GM19372 (cell line): ENCODE data around the gene GLG1.
"Not testable (repeated sequence)": the region's sequence is repeated elsewhere in the genome, so short reads cannot be mapped to it uniquely, and the experiment has no call there.

ENCODE experiments used
- ATAC-seq: cut with Tn5 transposase; IDR thresholded peaks from one replicate; pipeline ENCODE4 v1.9.1; 2021; ENCODE audit warnings: mild to moderate bottlenecking, low read depth, moderate library complexity; ENCODE audit not compliant: unreplicated experiment

GLG1 gene

DNA sequence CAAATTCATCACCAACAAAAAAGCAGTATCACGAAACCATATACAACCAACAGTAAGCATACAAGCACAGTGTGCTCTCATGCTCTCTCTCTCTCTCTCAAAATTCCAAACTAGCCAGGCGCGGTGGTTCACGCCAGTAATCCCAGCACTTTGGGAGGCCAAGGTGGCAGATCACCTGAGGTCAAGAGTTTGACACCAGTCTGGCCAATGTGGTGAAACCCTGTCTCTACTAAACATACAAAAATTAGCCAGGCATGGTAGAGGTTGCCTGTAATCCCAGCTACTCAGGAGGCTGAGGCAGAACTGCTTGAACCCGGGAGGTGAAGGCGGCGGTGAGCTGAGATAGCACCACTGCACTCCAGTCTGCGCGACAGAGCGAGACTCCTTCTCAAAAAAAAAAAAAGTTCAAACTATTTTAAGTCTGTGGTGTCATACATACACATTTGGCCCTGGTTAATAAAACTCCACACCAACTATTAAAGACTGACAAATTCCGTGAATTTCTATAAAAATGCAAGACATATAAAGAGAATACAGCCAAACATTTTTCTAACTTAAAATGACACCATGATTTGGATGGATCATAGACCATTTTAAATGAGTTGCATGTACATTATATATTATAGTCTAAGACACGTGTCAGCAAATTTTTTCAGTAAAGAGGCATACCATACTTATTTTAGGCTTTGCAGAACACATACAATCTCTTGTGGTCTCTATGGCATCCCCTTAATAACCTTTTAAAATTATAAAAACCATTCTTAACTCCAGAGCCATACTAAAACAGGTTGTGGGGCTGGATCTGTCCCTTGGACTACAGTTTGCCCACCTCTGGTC is 30.9 kb downstream of the GLG1 start:
- ATAC-seq: no peak

GRCh38 chr16:74575175-74575806 is 31.6 kb downstream of the GLG1 start:
- ATAC-seq: no peak

- ATAC-seq: no peak
These were observed 32.8 kb downstream of the GLG1 start for GRCh38 chr16:74574146-74574545.

GRCh38 chr16:74573622-74574021 is 33.3 kb downstream of the GLG1 start:
- no peak for ATAC-seq

DNA sequence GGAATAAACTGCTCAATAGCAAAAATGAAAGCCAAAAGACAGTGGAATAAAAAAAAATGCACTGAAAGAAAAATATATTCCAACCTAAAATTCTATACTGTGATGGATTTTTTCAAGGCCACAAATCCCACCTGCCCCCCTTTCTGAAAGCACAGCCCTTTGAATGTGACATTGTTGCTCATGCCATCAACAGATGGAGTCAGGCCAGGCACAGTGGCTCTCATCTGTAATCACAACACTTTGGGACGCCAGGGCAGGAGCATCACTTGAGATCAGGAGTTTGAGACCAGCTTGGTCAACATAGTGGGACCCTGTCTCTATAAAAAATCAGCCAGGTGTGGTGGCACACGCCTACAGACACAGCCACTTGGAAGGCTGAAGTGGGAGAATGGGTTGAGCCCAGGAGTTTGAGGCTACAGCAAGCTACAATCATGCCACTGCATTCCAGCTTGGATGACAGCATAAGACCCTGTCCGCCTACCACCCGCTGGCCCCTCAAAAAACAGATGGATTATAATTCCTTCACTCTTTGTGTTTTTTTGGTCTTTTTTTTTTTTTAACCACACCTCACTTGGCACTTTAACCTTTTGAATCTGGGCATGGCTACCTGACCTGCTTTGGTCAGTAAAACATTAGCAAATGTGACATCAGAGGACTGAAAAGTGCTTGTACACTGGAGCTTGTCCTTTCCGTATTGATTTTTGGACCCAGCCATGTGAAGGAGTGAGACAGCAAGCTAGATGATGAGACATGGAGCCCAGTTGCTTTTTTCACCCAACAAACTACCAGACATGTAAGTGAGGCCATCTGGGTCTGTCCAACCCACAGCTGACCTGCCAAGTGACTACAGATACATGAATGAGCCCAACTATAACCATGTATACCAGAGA is 36.3 kb downstream of the GLG1 start:
- no peak for ATAC-seq

DNA sequence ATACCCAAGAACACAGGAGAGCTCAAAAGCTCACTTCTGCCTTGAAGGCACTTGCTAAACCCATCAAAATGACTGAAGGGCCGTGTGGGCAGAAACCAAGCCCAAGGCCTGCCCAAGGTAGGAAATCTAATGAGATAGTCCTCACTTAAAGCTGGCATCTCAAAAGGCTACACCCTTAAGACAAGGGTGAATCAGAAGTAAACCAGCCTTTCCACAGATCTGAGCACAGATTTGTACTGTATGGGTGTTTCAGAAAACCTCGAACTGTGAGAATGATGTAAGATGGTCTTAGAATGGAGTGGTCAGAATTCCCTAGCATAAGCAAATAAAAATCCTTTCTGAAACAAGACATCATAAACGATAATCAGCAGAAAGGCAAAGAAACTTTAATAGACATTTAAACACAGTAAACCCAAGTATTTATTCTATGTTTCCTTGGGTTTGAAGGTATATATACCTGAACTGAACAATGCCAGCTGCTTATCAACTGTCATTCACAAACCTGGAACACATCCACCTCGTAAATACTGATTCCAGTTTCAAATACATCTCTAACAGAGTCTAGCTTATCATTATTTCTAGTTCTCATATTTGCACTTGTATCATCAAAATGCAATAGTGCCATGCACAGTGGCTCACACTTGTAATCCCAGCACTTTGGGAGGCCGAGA is 37.8 kb downstream of the GLG1 start:
- no peak for ATAC-seq

DNA sequence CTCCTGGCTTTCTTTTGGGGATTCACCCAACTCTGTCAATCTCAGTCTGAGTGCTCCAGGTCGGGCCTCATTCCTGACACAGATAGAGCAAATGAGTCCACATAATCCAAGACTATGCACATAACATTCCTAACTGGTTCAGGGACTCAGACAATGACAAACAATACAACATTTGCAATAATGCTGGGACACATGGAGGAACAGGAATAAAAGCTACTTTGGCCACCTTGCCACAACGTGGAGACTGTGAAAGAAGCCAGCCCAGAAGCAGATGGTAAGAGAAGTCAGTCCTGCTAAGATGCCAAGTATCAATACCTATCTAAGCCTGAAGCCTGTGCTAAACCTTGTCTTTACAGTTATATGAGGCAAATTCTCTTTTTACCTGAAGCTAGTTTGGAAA is 39.0 kb downstream of the GLG1 start:
- ATAC-seq: no peak

DNA sequence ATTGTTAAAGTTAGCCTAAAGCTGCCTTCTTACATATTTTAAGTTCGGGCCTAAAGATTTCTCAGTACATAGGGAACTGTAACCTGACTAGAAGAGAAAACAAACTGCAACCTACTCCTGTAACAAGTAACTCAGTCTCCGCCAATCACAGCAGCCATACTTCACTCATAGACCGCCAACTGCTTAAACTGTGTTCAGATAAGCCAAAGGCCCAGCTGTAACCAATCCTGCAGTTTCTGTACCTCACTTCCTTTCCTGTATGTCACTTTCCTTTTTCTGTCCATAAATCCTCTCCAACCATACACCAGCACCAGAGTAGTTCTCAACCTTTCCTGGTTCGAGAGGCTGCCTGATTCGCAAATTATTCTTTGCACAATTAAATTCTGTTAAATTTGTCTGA is 41.5 kb downstream of the GLG1 start:
- no peak for ATAC-seq

- no peak for ATAC-seq
These were observed 42.4 kb downstream of the GLG1 start for GRCh38 chr16:74564451-74564984.

GRCh38 chr16:74563828-74564263 is 43.1 kb downstream of the GLG1 start:
- no peak for ATAC-seq

- no peak for ATAC-seq
These were observed 44.8 kb downstream of the GLG1 start for GRCh38 chr16:74562117-74562516.

- ATAC-seq: no peak
These were observed 45.3 kb downstream of the GLG1 start for GRCh38 chr16:74561626-74562025.

DNA sequence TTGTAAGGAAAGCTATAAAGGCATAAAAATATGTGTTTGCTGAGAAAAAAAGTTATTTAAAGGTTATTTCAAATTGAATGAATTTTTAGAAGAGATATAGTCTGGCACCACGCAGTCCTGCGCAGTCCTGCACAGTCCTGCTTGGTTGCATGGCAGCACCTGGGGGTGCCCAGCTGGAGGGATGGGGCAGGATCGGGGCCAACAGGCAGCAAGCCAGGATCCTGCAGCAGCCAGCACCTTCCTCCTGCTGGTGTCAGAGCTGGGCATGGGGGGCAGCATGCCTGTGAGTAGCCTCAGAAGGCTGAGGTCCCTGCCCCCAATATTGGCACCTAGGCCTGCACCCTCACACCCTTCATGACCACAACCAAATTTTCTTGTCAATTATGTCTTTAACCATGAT is 46.0 kb downstream of the GLG1 start:
- no peak for ATAC-seq

- no peak for ATAC-seq
These were observed 48.0 kb downstream of the GLG1 start for GRCh38 chr16:74558873-74559272.

DNA sequence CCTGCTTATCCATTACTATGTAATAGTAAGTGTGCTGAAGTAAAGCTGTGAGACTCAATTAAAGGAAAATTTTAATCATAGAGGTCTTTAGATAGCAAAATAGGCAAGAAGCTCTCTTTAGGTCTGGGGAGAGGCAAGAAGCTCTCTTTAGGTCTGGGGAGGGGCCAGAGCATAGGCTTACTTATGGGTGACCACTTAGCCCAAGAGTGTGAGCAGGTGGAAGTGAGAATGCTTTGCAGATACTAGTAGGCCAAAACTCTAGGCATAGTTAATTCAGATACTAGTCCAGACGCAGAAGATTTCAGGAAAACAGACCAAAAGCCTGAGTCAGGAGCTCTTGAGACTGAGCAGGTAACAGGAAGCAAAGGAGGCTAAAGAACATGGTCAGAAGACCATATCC is 49.6 kb downstream of the GLG1 start:
- ATAC-seq: no peak

- no peak for ATAC-seq
These were observed 50.5 kb downstream of the GLG1 start for GRCh38 chr16:74556375-74556922.

GRCh38 chr16:74552357-74552756 is 54.6 kb downstream of the GLG1 start:
- not testable (repeated sequence) for ATAC-seq

- not testable (repeated sequence) for ATAC-seq
These were observed 56.5 kb downstream of the GLG1 start for GRCh38 chr16:74550227-74551019.

- ATAC-seq: not testable (repeated sequence)
These were observed 60.8 kb downstream of the GLG1 start for GRCh38 chr16:74546112-74546511.
